ENCODE data around the gene SDK1. TPM values are rescaled to one million over a fixed set of nuclear protein-coding genes. Genes with fewer than 3 reads are reported as not detected.

The SDK1 gene
- total and polyA plus RNA-seq, 10 of the 15 experiments (the other 5 are each of a cell fraction or from before 2014, with no cell fraction given) = 0.14 to 0.33 TPM; not detected in 8

DNA sequence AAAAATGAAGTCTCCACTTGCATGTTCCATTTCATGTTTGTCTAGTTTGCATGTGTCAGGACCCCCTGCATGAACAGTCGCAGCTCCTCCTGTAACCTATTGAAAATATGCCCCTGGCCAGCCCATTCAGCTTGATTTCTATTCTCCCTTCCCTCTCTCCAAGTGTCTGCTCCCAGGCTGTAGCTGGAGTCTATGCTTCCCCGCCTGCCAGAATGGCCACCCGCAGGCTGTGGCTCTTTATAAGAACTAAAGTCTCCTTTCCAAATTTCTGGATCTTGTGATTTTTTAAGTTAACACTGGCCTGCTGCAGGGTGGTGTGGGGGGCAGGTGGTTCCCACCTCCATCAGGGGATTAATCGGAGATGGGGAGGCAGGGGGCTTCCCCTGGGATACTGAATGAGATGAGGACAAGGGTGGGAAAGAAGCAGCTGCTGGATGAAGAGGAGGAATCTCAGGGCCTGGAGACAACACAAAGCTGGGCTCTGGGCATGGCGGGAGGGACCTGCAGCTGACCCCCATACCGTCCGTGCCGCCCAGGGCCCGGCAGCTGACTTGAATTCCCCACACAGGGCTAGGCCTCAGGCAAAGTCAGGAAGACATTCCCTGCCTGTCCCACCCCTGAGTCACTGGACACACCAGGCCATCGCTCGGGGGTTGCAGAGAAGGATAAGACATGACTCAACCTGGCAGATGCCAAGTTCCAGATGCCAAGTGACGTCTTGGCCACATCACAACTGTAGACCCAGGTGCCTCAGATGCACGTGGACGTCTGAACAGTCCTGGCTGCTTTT lies 981.6 kb downstream of the SDK1 start (continued):
- no peak for TF ChIP-seq USF2 (IDR thresholded peaks at IDR 0.05; ENCODE audit: borderline replicate concordance, low read depth, low read length)
- no peak for TF ChIP-seq CHD4 (IDR thresholded peaks at IDR 0.05)
- no peak for TF ChIP-seq KAT2A (conservative IDR thresholded peaks at IDR 0.05; ENCODE audit: control insufficient read depth, low read depth, low read length)
- TF ChIP-seq NBN (IDR thresholded peaks at IDR 0.05) = no peak
- TF ChIP-seq, protein P1, sequence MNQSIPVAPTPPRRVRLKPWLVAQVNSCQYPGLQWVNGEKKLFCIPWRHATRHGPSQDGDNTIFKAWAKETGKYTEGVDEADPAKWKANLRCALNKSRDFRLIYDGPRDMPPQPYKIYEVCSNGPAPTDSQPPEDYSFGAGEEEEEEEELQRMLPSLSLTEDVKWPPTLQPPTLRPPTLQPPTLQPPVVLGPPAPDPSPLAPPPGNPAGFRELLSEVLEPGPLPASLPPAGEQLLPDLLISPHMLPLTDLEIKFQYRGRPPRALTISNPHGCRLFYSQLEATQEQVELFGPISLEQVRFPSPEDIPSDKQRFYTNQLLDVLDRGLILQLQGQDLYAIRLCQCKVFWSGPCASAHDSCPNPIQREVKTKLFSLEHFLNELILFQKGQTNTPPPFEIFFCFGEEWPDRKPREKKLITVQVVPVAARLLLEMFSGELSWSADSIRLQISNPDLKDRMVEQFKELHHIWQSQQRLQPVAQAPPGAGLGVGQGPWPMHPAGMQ (IDR thresholded peaks at IDR 0.05; ENCODE audit: borderline replicate concordance) = no peak
- TF ChIP-seq NRF1 (conservative IDR thresholded peaks at IDR 0.05; ENCODE audit: low read depth, low read length) = no peak

DNA sequence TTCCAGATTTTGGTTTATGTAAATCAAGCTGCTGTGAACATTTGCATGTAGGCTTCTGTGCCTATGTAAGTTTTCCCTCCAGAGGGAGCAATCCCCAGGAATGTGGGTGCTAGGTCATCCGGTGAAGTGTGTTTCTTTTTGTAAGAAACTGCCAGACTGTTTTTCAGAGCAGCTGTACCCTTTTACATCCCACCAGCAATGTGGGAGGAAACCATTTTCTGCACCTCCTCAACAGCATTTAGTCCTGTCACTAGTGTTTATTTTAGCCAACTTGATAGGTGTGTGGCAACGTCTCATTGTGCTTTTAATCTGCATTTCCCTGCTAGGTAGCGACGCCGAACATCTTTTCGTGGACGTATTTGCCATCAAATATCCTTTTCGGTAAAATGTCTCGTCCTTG lies 985.3 kb downstream of the SDK1 start:
- BruUV-seq (replicated peaks) = no TSS peak
- in situ Hi-C loops (cut with MboI) = no loop called here
- Histone ChIP-seq H3K79me2 (ENCODE audit: control insufficient read depth, insufficient read depth, low read length) (no peaks in the 10 kb centered on the region), H2AFZ (ENCODE audit: control insufficient read depth, low read depth, low read length) (no peak overlapping the region), H3K9me3 (replicated peaks; ENCODE audit: control insufficient read depth, insufficient read depth, low read length) (no peaks in the 10 kb centered on the region), H3K27ac (ENCODE audit: control insufficient read depth, insufficient read depth) (no peak overlapping the region), H3K36me3 (ENCODE audit: control insufficient read depth in 2 of 2, insufficient read depth in 2 of 2, low read length in 1 of 2) (no peaks in the 10 kb centered on the region), H3K27me3 (replicated peaks in 1 of 2; ENCODE audit: control insufficient read depth in 2 of 2, insufficient read depth in 2 of 2, low read length in 1 of 2) (no peaks in the 10 kb centered on the region), H3K4me1 (ENCODE audit: control insufficient read depth, insufficient read depth, low read length) (no peaks in the 10 kb centered on the region), H3K4me3 (no peak overlapping the region), H3K9ac (ENCODE audit: control insufficient read depth, insufficient read depth, low read length) (no peak overlapping the region), H4K20me1 (ENCODE audit: control insufficient read depth, insufficient read depth) (no peaks in the 10 kb centered on the region), H3K4me2 (ENCODE audit: control insufficient read depth, insufficient read depth) (no peak overlapping the region)
- FAIRE-seq (no peak), ATAC-seq (no peak), DNase-seq (ENCODE audit: low read depth, low spot score) (no peak)
- CTCF ChIA-PET = no interaction called here
- RAD21 ChIA-PET (ENCODE audit: unreplicated experiment) = no interaction called here
- 62% methylated on average over 9 of the region's 9 CpGs for WGBS (ENCODE audit: insufficient coverage, insufficient replicate concordance, low lambda C conversion rate, missing lambda C conversion rate)
- POLR2A ChIA-PET = no interaction called here
- intact Hi-C loops (cut with micrococcal nuclease; ENCODE audit: unreplicated experiment) = no loop called here
- SMC1A ChIA-PET (ENCODE audit: uncharacterized antibody, unreplicated experiment) = no interaction called here
- TF ChIP-seq HDAC6 (IDR thresholded peaks at IDR 0.05; ENCODE audit: unreplicated experiment) (no peak), PBX3 (IDR thresholded peaks at IDR 0.05; ENCODE audit: insufficient replicate concordance, low read depth, low read length) (no peak), CBX5 (IDR thresholded peaks at IDR 0.05; ENCODE audit: low read depth) (no peak), SIN3A (IDR thresholded peaks at IDR 0.05; ENCODE audit: low read depth, low read length) (no peak), ZBTB40 (IDR thresholded peaks at IDR 0.05; ENCODE audit: borderline replicate concordance) (no peak), ZNF24 (IDR thresholded peaks at IDR 0.05) (no peak), ZBTB33 (IDR thresholded peaks at IDR 0.05) (no peak)

Measured in GM12878 (cell line).